Measurements from ENCODE around the gene MAT2A.
"Not testable (repeated sequence)": the region's sequence is repeated elsewhere in the genome, so short reads cannot be mapped to it uniquely, and the experiment has no call there.

MAT2A gene

GRCh38 chr2:85547859-85548607, 9.1 kb downstream of the MAT2A start:
- DNase-seq, result no peak

- DNase-seq, result no peak
These were observed 9.6 kb downstream of the MAT2A start for GRCh38 chr2:85548608-85548900.

DNA sequence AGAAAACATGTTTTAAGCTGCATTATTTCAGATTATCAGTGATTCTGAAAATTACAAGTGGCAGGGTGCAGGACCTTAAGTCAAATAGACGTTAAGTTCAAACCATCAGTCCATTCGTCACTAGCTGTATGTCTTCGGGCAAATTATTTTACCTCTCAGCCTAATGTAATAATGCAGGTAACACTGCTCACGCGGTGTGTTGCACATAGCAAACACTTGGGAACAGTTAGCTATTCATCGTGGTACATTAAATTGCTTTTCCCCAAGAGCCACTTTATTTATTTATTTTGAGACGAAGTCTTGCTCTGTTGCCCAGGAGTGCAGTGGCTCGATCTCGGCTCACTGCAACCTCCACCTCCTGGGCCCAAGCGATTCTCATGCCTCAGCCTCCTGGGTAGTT, 10.1 kb downstream of the MAT2A start:
- DNase-seq, result no peak

GRCh38 chr2:85549826-85550225, 10.9 kb downstream of the MAT2A start:
- no peak for DNase-seq

DNA sequence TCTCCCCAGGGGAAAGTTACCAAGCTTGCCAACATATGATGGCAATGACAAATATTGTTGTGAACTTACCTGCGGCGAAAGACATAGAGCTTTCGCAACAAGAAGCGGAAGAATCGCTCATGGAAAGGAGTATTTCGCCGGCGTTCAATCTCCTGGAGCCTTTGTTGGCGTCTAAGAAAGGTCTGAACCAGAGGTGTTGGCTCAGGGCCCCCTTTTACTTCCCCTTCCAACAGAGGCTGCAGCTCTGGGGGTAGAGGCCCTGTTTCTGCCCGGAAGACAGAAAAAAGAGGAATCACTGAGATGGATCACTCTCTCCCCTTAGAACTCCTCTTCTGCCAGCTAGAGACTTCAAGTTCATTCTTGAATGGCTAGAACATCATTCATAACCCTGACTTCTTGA, 11.5 kb downstream of the MAT2A start:
- no peak for DNase-seq

GRCh38 chr2:85551698-85552678, 13.0 kb downstream of the MAT2A start:
- peak; percentile 91 for DNase-seq

DNA sequence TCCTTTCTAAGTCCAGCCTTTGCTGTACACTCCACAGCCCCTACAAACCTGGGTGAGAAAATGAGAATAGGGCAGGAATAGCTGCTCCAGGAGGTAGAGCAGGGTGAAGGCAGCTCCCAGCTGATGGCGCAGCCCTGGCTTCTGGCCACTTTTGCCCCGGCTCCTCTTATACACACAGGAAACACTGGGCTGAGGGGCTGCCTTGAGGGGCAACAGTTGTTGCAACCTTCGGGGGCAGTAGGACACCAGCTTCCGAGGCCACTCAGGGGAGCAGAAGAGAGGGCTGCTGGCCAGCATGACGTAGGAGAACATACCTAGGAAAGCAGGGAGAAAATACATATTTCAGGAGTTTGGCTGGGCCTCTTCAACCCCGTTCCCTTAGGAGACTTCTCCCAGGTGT, 14.2 kb downstream of the MAT2A start:
- no peak for DNase-seq

- DNase-seq, result no peak
These were observed 16.1 kb downstream of the MAT2A start for GRCh38 chr2:85554980-85555612.

DNA sequence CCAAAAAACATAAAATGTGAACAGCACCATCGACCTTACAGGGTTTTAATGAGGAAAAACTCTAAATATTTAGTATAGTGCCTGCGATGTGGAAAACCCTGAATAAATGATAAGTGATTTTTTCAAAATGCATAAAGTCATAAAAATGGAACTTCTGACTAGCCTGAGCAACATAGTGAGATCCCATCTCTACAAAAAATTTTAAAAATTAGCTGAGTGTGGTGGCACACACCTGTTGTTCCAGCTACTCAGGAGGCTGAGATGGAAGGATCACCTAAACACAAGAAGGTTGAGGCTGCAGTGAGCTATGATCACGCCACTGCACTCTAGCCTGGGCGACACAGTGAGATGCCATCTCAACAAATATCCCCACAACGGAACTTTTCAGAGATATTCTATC, 18.2 kb downstream of the MAT2A start:
- no peak for DNase-seq

- no peak for DNase-seq
These were observed 19.2 kb downstream of the MAT2A start for GRCh38 chr2:85558160-85558559.

- DNase-seq, result not testable (repeated sequence)
These were observed 21.4 kb downstream of the MAT2A start for GRCh38 chr2:85560403-85560726.

DNA sequence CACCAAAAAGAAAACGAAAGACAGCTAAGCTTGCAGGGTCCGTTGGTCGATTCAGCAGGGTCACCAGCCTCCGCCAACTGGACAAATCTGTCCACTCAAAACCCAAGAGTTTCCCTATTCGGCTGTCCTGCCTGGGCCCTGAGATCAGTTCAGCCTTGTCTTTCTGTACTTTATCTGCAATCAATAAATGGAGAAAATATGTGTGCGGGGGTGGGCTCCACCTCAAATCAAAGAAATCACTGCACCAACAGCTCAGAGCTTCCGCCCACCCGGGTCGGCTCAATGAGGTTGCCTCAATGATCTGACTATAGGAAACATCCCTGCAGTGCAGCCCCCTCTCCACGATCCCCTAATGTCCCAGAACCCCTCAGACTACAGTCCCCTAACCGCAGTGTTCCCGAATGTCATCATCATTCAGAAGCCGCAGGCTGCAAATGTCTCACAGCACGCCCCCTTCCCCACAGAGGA, 21.9 kb downstream of the MAT2A start:
- no peak for DNase-seq

DNA sequence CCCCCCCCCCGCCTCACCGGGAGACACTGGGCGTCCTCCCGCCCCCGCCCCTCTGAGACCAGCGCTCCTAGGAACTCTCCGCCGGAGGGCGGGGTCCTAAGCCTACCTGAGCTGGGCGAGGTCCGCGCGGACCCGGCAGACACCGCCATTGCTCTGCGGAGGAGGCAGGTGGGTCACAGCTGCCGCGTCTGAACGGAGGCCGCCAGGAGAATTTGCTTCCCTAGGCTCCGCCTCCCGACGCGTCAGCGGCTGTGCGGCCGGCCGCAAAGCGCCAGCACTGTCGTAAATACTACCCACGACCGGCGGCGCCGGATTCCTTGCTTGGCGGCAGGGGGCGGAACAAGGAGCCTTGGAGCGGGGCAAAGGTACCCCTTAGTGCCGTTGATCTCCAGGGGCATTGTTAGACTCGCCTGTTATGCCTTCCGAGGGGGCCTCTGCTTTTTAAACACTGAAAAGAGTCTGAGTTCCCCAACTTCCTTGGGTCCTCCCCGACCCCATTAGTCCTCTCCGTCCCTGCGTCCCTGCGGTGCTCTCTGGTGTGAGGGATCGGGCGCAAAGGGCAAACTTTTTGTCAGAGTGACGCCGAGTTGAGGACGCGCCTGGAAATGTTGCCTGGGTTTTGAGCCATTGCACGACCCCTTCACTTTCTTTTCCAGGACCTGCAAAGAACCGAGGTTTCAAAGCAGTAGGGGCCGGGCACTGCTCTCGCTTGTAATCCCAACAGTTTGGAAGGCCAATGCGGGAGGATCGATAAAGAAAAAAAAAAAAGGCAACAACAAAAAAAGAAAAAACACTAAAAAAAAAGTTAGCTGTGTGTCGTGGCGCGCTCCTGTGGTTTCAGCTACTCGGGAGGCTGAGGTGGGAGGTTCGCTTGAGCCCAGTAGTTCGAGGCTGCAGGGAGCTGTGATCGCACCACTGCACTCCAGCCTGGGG, 22.6 kb downstream of the MAT2A start, which contains the start of gene GGCX:
TSS of gene GGCX (minus strand) at position 214 of the 933 bp plus-strand sequence. CDS start at position 149, 65 bp downstream.
- DNase-seq, result peak; percentile 95

GRCh38 chr2:85564144-85564563, 25.2 kb downstream of the MAT2A start:
- DNase-seq, result no peak

- DNase-seq, result no peak
These were observed 27.3 kb downstream of the MAT2A start for GRCh38 chr2:85566265-85566664.

DNA sequence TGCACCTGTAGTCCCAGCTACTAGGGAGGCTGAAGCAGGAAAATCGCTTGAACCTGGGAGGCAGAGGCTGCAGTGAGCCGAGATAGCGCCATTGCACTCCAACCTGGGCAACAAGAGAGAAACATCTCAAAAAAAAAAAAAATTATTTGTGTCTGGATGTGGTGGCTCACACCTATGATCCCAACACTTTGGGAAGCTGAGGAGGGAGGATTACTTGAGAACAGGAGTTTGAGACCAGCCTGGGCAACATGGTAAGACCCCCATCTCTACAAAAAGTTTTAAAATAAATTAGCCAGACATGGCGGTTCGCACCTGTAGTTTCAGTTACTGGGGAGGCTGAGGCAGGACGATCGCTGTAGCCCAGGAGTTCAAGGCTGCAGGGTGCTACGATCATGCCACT, 36.8 kb downstream of the MAT2A start:
- DNase-seq, result no peak

DNA sequence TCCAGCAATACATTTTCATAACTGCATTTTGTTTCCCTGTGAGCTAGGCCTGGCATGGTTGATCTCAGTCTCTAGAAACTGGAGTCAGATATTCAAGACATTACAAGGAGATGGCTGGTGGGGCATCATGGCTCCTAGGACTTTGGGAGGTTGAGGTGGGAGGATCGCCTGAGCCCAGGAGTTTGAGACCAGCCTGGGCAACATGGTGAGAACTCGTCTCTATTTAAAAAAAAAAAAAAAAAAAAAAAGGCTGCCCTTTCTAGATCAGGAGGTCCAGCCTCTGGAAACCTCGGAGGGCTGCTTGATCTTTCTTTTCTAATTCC, 38.1 kb downstream of the MAT2A start:
- DNase-seq, result no peak

GRCh38 chr2:85577386-85578242, 38.6 kb downstream of the MAT2A start, which contains the start of gene VAMP8:
Gene VAMP8, plus strand, starts transcription at chr2:85577586. Its CDS starts 61 bp downstream, at chr2:85577647.
- DNase-seq, result peak; percentile 63

DNA sequence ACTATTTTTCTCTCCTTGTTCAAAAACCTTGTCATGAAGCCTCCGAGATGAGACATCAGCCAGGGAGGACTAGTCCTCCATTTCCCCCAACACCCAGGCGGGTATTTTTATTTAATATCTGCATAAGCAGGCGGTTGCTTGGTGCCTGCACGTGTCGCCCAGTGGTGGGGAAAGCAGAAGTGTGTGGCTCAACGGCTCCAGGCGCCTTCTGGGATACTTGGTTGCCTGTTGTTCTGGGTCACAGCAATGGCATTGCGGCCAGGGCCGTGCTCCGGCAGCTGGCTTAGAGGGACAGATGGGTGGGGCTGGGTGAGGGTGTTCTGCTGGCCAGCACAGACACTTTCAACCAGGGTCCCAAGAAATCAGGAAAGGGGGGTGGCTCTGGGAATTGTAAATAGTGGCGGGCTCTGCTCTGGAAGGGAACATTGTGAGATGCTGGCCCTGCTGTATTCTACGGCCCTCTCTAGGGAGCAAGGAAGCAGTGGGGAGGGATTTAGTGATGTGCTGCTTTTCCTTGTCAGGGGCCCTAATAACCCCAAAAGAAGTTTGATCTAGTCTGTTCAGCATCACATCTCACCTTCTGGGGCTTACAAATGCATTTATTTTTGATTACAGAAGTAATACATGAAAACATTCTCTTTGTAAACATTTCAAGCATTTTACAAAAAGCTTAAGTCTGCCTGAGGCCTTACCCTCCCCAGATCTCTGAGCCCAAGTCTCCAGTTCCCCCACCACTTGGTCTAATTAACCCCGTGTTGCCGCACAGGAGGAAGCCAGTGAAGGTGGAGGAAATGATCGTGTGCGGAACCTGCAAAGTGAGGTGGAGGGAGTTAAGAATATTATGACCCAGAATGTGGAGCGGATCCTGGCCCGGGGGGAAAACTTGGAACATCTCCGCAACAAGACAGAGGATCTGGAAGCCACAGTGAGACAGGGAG, 39.5 kb downstream of the MAT2A start:
- DNase-seq, result no peak

GRCh38 chr2:85579266-85579935, 40.4 kb downstream of the MAT2A start:
- DNase-seq, result no peak

Measured in CD4-positive, alpha-beta T cell treated with Interleukin-21 for 1 hour (primary cell).